ENCODE results near the gene STOX2.

GRCh38 chr4:183986971-183987946 lies 82.2 kb downstream of the STOX2 start:
- TF ChIP-seq CTCF (IDR thresholded peaks at IDR 0.05; ENCODE audit: low read depth, low read length), result no peak
- TF ChIP-seq EZH2phosphoT487 (IDR thresholded peaks at IDR 0.05; ENCODE audit: low read depth), result no peak

Data from OCI-LY3 (cell line).